HFFc6 (cell line): ENCODE results near the gene PPFIBP2. TPM values are rescaled to one million over a fixed set of nuclear protein-coding genes. Genes with fewer than 3 reads are reported as not detected.

ENCODE experiments used
- DNase-seq: peaks from one replicate; pipeline ENCODE4 v3.0.0-alpha.2; 2018
- H3K27ac Mint-ChIP-seq: 2 replicates; pipeline ENCODE4 v1.8.0; 2020; ENCODE audit warnings: mild to moderate bottlenecking, mixed read lengths
- H3K27me3 Mint-ChIP-seq: 2 replicates; pipeline ENCODE4 v1.8.0; 2021; ENCODE audit warnings: mild to moderate bottlenecking, moderate library complexity, mixed read lengths; ENCODE audit not compliant: insufficient read depth
- H3K36me3 Mint-ChIP-seq: 2 replicates; pipeline ENCODE4 v1.8.0; 2021; ENCODE audit warnings: low read depth, mixed read lengths
- H3K4me1 Mint-ChIP-seq: 2 replicates; pipeline ENCODE4 v1.8.0; 2020; ENCODE audit warnings: low read depth, mixed read lengths
- H3K4me3 Mint-ChIP-seq: 2 replicates; pipeline ENCODE4 v1.8.0; 2020; ENCODE audit warnings: mild to moderate bottlenecking, moderate library complexity, mixed read lengths
- H3K9me3 Mint-ChIP-seq: 2 replicates; pipeline ENCODE4 v1.8.0; 2020; ENCODE audit warnings: mild to moderate bottlenecking, mixed read lengths
- total RNA-seq, 6 experiments: library from RNA; stranded (reverse); fragmentation: NEBNext Ultra II Directional; extraction: Animal tissue kit (Norgen Biotek cat#: 25700); gene quantifications; 2 replicates in 1 of 6; 3 replicates in 5 of 6; pipeline ENCODE4 v1.2.3, GENCODE V29; 2021
- TF ChIP-seq, protein P1 (sequence below): fragments of 200-600 bp; sonication (generic); IDR thresholded peaks from 2 replicates; pipeline ENCODE4 v1.5.0; 2021; ENCODE audit warnings: antibody characterized with exemption, mild to moderate bottlenecking

The PPFIBP2 gene
- total RNA-seq, 6 experiments from 2014 or later = 6.0 to 8.5 (median 7.3) TPM

DNA sequence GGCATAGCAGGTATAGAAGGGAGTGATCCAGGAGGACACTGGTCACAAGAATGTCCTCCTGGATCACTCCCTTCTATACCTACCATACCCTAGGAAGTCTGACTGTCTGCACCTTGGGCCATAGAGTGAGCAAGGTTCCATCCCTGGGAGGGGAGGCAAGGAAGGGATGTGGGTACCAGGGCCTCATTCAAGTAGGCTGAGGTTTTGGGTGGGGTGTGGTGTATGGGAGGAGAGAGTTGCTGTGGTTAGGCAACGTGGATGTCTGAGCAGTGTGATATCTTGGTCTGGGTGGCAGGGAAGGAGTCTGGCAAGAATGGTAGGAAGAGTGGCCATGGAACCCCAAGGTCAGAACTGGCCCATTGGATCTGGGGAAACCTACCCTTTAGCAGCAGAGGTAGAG, 13.2 kb downstream of the PPFIBP2 start:
- TF ChIP-seq, protein P1, sequence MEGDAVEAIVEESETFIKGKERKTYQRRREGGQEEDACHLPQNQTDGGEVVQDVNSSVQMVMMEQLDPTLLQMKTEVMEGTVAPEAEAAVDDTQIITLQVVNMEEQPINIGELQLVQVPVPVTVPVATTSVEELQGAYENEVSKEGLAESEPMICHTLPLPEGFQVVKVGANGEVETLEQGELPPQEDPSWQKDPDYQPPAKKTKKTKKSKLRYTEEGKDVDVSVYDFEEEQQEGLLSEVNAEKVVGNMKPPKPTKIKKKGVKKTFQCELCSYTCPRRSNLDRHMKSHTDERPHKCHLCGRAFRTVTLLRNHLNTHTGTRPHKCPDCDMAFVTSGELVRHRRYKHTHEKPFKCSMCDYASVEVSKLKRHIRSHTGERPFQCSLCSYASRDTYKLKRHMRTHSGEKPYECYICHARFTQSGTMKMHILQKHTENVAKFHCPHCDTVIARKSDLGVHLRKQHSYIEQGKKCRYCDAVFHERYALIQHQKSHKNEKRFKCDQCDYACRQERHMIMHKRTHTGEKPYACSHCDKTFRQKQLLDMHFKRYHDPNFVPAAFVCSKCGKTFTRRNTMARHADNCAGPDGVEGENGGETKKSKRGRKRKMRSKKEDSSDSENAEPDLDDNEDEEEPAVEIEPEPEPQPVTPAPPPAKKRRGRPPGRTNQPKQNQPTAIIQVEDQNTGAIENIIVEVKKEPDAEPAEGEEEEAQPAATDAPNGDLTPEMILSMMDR = no peak
- Mint-ChIP-seq H3K4me3 (no peak overlapping the region), H3K4me1 (no peaks in the 10 kb centered on the region; the same call in 1 of the 2 replicates), H3K36me3 (no peaks in the 10 kb centered on the region), H3K27me3 (peaks cover 18% of the 10 kb centered on the region), H3K9me3 (no peaks in the 10 kb centered on the region), H3K27ac (no peak overlapping the region)
- DNase-seq = no peak

DNA sequence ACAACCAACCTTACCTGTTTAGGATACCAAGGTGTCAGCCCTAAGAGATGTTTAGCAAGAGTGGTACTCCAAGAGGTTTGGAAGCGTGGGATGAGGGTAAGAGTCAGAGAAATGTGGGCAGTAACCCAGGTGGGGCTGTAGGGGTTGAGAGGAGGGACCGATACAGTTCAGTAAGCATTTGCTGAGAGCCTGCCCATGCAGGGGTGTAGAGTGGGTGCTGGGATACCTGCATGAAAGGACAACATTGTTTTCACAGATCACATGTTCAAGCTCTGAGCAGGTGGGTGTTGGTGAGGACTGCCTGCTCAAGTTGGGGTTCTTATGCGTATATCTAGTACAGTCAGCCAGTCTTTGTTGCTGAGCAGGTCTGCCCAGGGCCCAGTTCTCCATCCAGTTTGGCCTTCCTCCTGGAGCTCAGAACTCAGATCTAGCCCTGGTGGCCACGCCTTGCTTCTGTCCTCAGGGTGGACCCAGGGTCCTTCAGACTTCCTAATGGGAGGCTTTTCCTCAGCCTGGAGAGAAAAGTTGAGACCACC, 14.8 kb downstream of the PPFIBP2 start:
- H3K4me3 Mint-ChIP-seq = no peak overlapping the region
- DNase-seq = no peak
- H3K36me3 Mint-ChIP-seq = no peaks in the 10 kb centered on the region
- no peak overlapping the region for H3K27ac Mint-ChIP-seq
- H3K27me3 Mint-ChIP-seq = peaks cover 18% of the 10 kb centered on the region
- no peaks in the 10 kb centered on the region for H3K9me3 Mint-ChIP-seq
- no peaks in the 10 kb centered on the region; the same call in 1 of the 2 replicates for H3K4me1 Mint-ChIP-seq
- TF ChIP-seq, protein P1 = no peak

DNA sequence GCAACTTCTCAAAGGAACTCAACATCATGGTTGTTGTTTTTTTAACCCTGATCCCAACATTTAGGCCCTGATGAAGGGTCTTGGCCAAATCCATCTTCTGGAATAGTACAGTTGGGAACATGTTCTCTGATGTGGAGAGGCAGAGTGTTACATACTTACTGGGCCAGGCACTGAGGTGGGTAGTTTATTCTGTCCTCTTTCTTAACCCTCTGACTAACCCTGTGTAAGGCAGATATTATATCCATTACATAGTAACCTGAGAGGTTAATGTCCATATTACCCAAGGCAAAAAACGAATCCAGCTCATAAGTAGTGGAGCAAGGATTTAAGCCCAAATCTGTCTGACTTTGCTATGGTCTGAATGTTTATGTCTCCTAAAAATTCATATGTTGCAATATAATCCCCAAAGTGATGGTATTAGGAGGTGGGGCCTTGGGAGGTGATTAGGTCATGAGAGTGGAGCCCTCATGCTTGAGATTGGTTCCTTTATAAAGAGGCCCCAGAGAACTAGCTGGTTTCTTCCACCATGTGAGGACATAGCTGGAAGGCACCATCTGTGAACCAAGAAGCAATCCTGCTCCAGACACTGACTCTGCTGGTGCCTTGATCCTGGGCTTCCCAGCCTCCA, 16.3 kb downstream of the PPFIBP2 start:
- TF ChIP-seq, protein P1 = no peak
- no peaks in the 10 kb centered on the region for H3K9me3 Mint-ChIP-seq
- peaks cover 20% of the 10 kb centered on the region for H3K27me3 Mint-ChIP-seq
- H3K36me3 Mint-ChIP-seq = no peaks in the 10 kb centered on the region
- no peak overlapping the region for H3K4me3 Mint-ChIP-seq
- no peak for DNase-seq
- no peak overlapping the region for H3K27ac Mint-ChIP-seq
- H3K4me1 Mint-ChIP-seq = no peaks in the 10 kb centered on the region

DNA sequence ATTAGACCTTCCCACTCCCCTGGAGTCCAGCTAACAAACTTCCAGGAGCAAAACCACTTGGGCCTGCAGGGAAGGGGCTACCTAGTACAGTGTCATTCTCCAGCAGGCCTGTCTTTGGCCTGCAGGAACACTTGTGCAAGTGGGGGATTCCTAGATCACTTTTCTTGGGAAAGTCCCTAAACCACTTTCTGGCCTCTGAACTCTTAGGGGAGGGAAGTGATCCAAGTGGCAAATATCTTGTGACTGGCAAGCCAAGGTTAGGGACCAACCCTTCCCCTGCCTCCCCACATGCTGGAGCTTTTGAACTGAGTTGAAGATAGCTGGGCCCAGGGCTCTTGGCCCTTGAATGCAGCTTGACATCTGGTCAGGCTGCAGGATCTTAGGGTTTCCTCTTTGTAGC, 17.2 kb downstream of the PPFIBP2 start:
- Mint-ChIP-seq H3K4me1 (no peaks in the 10 kb centered on the region), H3K27me3 (peaks cover 16% of the 10 kb centered on the region), H3K36me3 (no peaks in the 10 kb centered on the region), H3K27ac (no peak overlapping the region), H3K9me3 (no peaks in the 10 kb centered on the region), H3K4me3 (no peak overlapping the region)
- TF ChIP-seq, protein P1 = no peak
- no peak for DNase-seq

DNA sequence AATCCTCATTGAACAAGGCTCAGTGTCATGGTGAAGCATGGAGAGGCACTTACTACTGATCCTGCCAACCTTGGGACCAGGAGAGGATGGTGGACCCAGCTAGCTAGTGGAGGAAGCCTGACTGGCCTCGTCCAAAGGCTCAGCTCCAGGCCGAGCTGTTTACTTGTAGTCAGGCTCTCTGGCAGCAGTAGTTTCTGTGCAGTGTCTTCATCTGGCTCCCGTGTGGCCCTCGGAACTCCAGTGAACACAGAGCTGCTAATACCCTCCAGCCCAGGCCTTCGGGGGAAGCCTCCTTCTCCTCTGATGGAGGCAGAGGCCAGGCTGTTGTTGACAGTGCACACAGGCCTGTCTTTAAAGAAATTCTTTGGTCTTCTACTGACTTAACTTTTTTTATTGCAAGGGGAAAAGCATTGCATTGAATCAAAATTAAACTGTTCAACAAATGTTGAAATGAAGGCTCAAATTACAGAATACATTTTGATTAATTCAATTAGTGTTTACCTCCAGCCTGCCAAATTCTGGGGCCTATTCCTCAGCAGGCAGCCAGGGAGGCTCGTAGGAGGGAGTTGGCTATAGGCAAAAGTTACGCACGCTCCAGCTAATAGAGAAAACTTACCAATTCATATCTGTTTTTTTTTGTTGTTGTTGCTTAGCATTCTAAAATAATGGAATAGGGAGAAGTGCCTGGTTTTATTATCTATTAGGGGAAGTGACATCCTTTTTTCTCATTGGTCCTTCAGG, 18.8 kb downstream of the PPFIBP2 start:
- no peak for DNase-seq

More for the DNA sequence above, 18.8 kb downstream of the PPFIBP2 start:
- no peaks in the 10 kb centered on the region for H3K9me3 Mint-ChIP-seq
- peaks cover 17% of the 10 kb centered on the region for H3K27me3 Mint-ChIP-seq
- H3K36me3 Mint-ChIP-seq = no peaks in the 10 kb centered on the region
- H3K27ac Mint-ChIP-seq = no peak overlapping the region
- H3K4me3 Mint-ChIP-seq = no peak overlapping the region
- TF ChIP-seq, protein P1 = no peak
- no peaks in the 10 kb centered on the region for H3K4me1 Mint-ChIP-seq
